Left lung (tissue), 10 donors: Measurements from ENCODE around the gene ALKBH2. TPM values are rescaled to one million over a fixed set of nuclear protein-coding genes. Genes with fewer than 3 reads are reported as not detected.

Experiments
- ATAC-seq: fragments of 200-7000 bp; cut with Tn5 transposase; one replicate; pipeline ENCODE4 v1.9.1; 2020; ENCODE audit warnings: moderate library complexity
- DNase-seq, 4 donors: peaks; one replicate each; pipeline ENCODE4 v3.0.0-alpha.2; 2013 to 2020
- H3K27ac ChIP-seq, 2 donors: fragments of 200-600 bp; sonication (generic) in 1 of 2; one replicate each; pipeline versions ENCODE4 v1.5.0 to v1.8.0; 2020 to 2021
- H3K27me3 ChIP-seq, 2 donors: fragments of 200-600 bp; sonication (generic) in 1 of 2; one replicate each; pipeline versions ENCODE4 v1.5.0 to v1.8.0; 2020 to 2021
- H3K36me3 ChIP-seq, 2 donors: fragments of 200-600 bp; sonication (generic) in 1 of 2; one replicate each; pipeline versions ENCODE4 v1.5.0 to v1.8.0; 2020 to 2021
- H3K4me1 ChIP-seq, 2 donors: fragments of 200-600 bp; one replicate each; pipeline ENCODE4 v1.8.0; 2021
- H3K4me3 ChIP-seq, 2 donors: fragments of 200-600 bp; sonication (generic) in 1 of 2; one replicate each; pipeline versions ENCODE4 v1.5.0 to v1.8.0; 2020 to 2021; ENCODE audit warnings: mild to moderate bottlenecking in 1 of 2
- H3K9me3 ChIP-seq, 2 donors: fragments of 200-600 bp; sonication (generic) in 1 of 2; one replicate each; pipeline versions ENCODE4 v1.5.0 to v1.8.0; 2020 to 2021
- CTCF ChIP-seq, 2 donors: fragments of 200-600 bp; sonication (generic) in 1 of 2; IDR thresholded peaks; one replicate each; pipeline versions ENCODE4 v1.5.0 to v1.8.0; 2021; ENCODE audit warnings: antibody characterized with exemption in 2 of 2
- intact Hi-C, 2 donors: fragments of 100-400 bp; cut with DNase I; formaldehyde crosslinking; loops; one replicate each; pipeline versions ENCODE4 v1.11.2 to v1.14.2; 2022
- polyA plus RNA-seq, 6 donors: library from polyadenylated mRNA; unstranded; fragments of 120-200 nt; gene quantifications; one replicate each; pipeline ENCODE4 v1.2.1, GENCODE V29; 2013; ENCODE audit not compliant: insufficient read length in 6 of 6
- total RNA-seq, 2 donors: library from RNA; stranded (reverse); fragmentation: NEBNext Ultra II Directional; extraction: Animal tissue kit (Norgen Biotek cat#: 25700); gene quantifications; one replicate each; pipeline ENCODE4 v1.2.1, GENCODE V29; 2021
- donor health status: DM: no; HTN: yes; CAD: no.
- donor health status: DM: no; HTN: no; CAD: no.

The ALKBH2 gene
- total and polyA plus RNA-seq, 8 donors = 7.3 to 32.5 (median 28.0) TPM

- Histone ChIP-seq H3K27ac (peak overlapping the region; percentile 76 to 81), H3K4me3 (peak overlapping the region; percentile 76 to 97), H3K4me1 (peaks cover 3 to 32% of the 10 kb centered on the region in 2 donors), H3K36me3 (peaks cover 0 to 23% of the 10 kb centered on the region in 2 donors), H3K27me3 (no peaks in the 10 kb centered on the region), H3K9me3 (no peaks in the 10 kb centered on the region)
- TF ChIP-seq CTCF (IDR thresholded peaks at IDR 0.05) = no peak
- ATAC-seq (peak; percentile 4), DNase-seq (no peak)
- intact Hi-C loops = no loop called here
These were observed 5.4 kb upstream of the ALKBH2 start for GRCh38 chr12:109098651-109099050.

- DNase-seq (peak in 3 of 4 donors; percentile 73 to 89 (median 87)), ATAC-seq (peak; percentile 64)
- intact Hi-C loops = no loop called here
- Histone ChIP-seq H3K4me1 (peaks cover 3 to 34% of the 10 kb centered on the region in 2 donors), H3K27ac (peak overlapping the region; percentile 76 to 81), H3K36me3 (peaks cover 0 to 18% of the 10 kb centered on the region in 2 donors), H3K4me3 (peak overlapping the region; percentile 76 to 97), H3K9me3 (no peaks in the 10 kb centered on the region), H3K27me3 (no peaks in the 10 kb centered on the region)
- TF ChIP-seq CTCF (IDR thresholded peaks at IDR 0.05) = no peak
These were observed 4.9 kb upstream of the ALKBH2 start for GRCh38 chr12:109098183-109098604.

GRCh38 chr12:109097435-109098182 is 4.3 kb upstream of the ALKBH2 start, which contains the start of gene UNG:
UNG (plus strand) TSS chr12:109097597; CDS start chr12:109097680, 83 bp downstream.
- peaks cover 0 to 12% of the 10 kb centered on the region in 2 donors for H3K36me3 ChIP-seq
- peak within 1 kb of the TSS; percentile 76 to 81 for H3K27ac ChIP-seq
- H3K4me1 ChIP-seq = peaks cover 7 to 39% of the 10 kb centered on the region in 2 donors
- intact Hi-C loops = no loop called here
- H3K9me3 ChIP-seq = no peaks in the 10 kb centered on the region
- peak within 1 kb of the TSS; percentile 76 to 97 for H3K4me3 ChIP-seq
- peak; percentile 95 to 97 (median 97) for DNase-seq
- ATAC-seq = peak; percentile 95
- H3K27me3 ChIP-seq = no peaks in the 10 kb centered on the region
- no peak for TF ChIP-seq CTCF (IDR thresholded peaks at IDR 0.05)

DNA sequence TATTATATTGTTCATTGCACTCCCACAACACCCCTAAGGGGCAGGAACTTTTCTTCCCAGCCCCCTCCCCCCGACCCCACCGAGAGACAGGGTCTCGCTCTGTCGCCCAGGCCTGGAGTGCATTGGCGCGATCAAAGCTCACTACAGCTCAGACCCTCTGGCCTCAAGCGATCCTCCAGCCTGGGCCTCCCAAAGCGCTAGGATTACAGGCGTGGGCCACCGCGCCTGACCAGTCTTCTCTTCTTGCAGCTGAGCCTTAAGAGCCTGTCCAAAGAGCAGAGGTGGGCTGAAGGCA is 3.8 kb upstream of the ALKBH2 start:
- Histone ChIP-seq H3K27me3 (no peaks in the 10 kb centered on the region), H3K9me3 (no peaks in the 10 kb centered on the region), H3K36me3 (peaks cover 0 to 7% of the 10 kb centered on the region in 2 donors), H3K4me3 (peak overlapping the region; percentile 24 to 76), H3K27ac (no peak overlapping the region), H3K4me1 (peaks cover 11 to 44% of the 10 kb centered on the region in 2 donors)
- TF ChIP-seq CTCF (IDR thresholded peaks at IDR 0.05) = no peak
- intact Hi-C loops = no loop called here
- no peak for ATAC-seq
- no peak for DNase-seq

DNA sequence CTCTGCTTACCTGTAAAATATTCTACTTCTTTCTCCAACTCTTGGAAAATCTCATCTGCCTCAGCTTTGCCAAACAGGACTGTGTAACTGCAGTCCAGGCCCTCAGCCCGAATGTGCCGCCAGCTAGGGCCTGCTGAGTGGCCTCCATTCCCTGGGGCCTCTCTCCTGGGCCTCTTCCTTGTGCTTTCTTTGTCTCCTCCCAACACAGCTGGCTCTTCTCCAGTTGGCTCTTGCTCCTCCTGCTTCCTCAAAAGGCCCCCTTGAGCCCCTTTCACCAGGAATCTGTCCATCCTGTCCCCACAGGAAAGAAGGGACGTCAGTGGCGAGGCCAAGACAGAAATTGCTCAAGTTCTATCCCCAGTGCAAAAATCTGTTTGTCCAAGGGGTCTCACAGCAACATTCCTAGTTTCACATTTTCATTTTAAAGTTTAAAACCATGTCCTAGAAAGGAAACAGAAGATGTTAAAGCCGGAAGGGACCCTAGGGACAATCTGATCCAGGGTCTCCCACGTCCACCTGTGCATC is 713 bp downstream of the ALKBH2 start:
- no peak for TF ChIP-seq CTCF (IDR thresholded peaks at IDR 0.05)
- H3K4me3 ChIP-seq = peak overlapping the region; percentile 35 to 53
- peaks cover 0 to 30% of the 10 kb centered on the region in 2 donors for H3K36me3 ChIP-seq
- ATAC-seq (no peak), DNase-seq (no peak)
- H3K9me3 ChIP-seq = no peaks in the 10 kb centered on the region
- H3K27ac ChIP-seq = peak overlapping the region in 1 of 2 donors; percentile 55
- intact Hi-C loops = no loop called here
- peaks cover 9 to 30% of the 10 kb centered on the region in 2 donors for H3K4me1 ChIP-seq
- H3K27me3 ChIP-seq = no peaks in the 10 kb centered on the region
